AG08395 (cell line): Measurements from ENCODE around the gene CLSTN3.
"Not testable (repeated sequence)": the region's sequence is repeated elsewhere in the genome, so short reads cannot be mapped to it uniquely, and the experiment has no call there.

Experiments
- DNase-seq: peaks from one replicate; pipeline ENCODE4 v3.0.0; 2012; ENCODE audit warnings: mixed read lengths, low spot score

Gene CLSTN3

GRCh38 chr12:7150356-7150755, 20.2 kb downstream of the CLSTN3 start:
- DNase-seq: no peak

- DNase-seq: no peak
Observed at GRCh38 chr12:7150841-7151240, 20.7 kb downstream of the CLSTN3 start.

GRCh38 chr12:7151532-7151931, 21.4 kb downstream of the CLSTN3 start:
- DNase-seq: no peak

- no peak for DNase-seq
Observed at GRCh38 chr12:7152818-7153217, 22.6 kb downstream of the CLSTN3 start.

GRCh38 chr12:7154042-7154441, 23.9 kb downstream of the CLSTN3 start:
- no peak for DNase-seq

- no peak for DNase-seq
Observed at GRCh38 chr12:7154901-7155470, 24.8 kb downstream of the CLSTN3 start.

- DNase-seq: no peak
Observed at GRCh38 chr12:7155471-7156034, 25.4 kb downstream of the CLSTN3 start.

GRCh38 chr12:7156259-7157197, 26.4 kb downstream of the CLSTN3 start:
- DNase-seq: no peak

GRCh38 chr12:7157391-7157790, 27.2 kb downstream of the CLSTN3 start:
- DNase-seq: no peak

GRCh38 chr12:7158781-7159609, 28.8 kb downstream of the CLSTN3 start:
- no peak for DNase-seq

GRCh38 chr12:7160183-7160582, 30.0 kb downstream of the CLSTN3 start:
- no peak for DNase-seq

GRCh38 chr12:7161327-7161726, 31.2 kb downstream of the CLSTN3 start:
- DNase-seq: no peak

- DNase-seq: peak; percentile 35
Observed at GRCh38 chr12:7161811-7162210, 31.6 kb downstream of the CLSTN3 start.

GRCh38 chr12:7162691-7163114, 32.5 kb downstream of the CLSTN3 start:
- DNase-seq: no peak

GRCh38 chr12:7169951-7170350, 39.8 kb downstream of the CLSTN3 start:
- DNase-seq: no peak

GRCh38 chr12:7171854-7172253, 41.7 kb downstream of the CLSTN3 start:
- DNase-seq: no peak

- DNase-seq: no peak
Observed at GRCh38 chr12:7175493-7175892, 45.3 kb downstream of the CLSTN3 start.

GRCh38 chr12:7176595-7176994, 46.4 kb downstream of the CLSTN3 start:
- no peak for DNase-seq

- DNase-seq: no peak
Observed at GRCh38 chr12:7178481-7178880, 48.3 kb downstream of the CLSTN3 start.

GRCh38 chr12:7180685-7181084, 50.5 kb downstream of the CLSTN3 start:
- DNase-seq: no peak

GRCh38 chr12:7186058-7186457, 55.9 kb downstream of the CLSTN3 start:
- DNase-seq: not testable (repeated sequence)
